ENCODE results near the gene PRG2.
A peak's percentile ranks its signal among the peaks of the same experiment; 100 is the strongest.
"Not testable (repeated sequence)": the region's sequence is repeated elsewhere in the genome, so short reads cannot be mapped to it uniquely, and the experiment has no call there.

PRG2 gene

DNA sequence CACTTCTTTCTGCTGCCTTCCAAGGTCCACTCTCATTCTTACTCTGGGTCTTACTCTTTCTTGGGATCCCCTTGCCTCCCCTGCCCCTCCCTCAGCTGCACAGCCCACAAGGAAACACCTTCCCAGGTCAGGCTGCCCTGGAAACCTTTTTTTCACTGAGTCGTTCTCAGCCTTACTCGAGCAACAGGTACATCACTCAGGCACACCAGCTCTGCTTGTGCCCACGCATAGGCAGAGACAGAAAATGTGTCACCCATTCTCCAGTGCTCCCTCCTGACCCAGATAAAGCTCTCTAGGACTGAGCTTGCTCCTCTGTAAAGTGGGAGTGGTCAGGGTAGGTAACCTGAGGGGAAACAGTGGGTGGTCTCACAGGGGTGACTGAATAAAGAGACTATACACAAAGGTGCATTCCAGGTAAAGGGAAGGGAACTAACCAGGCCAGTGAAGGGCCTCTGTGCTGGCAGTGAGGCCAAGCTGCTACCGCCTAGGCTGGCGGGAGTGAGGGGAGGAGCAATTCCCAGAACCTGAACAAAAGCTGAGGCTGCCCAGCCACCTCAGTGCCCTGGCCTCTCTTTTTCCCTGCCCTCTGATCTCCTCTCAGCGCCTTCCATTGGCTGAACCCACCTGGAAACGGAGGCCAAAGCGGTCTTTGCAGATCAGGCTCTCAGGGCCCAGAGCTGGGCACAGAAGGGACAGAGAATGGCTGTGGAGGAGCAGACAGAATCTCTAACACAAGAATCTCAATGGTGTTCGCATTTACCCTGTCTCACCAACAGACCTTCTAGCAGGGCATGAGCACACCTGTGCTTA, 25.4 kb downstream of the PRG2 start:
- DNase-seq, result no peak

DNA sequence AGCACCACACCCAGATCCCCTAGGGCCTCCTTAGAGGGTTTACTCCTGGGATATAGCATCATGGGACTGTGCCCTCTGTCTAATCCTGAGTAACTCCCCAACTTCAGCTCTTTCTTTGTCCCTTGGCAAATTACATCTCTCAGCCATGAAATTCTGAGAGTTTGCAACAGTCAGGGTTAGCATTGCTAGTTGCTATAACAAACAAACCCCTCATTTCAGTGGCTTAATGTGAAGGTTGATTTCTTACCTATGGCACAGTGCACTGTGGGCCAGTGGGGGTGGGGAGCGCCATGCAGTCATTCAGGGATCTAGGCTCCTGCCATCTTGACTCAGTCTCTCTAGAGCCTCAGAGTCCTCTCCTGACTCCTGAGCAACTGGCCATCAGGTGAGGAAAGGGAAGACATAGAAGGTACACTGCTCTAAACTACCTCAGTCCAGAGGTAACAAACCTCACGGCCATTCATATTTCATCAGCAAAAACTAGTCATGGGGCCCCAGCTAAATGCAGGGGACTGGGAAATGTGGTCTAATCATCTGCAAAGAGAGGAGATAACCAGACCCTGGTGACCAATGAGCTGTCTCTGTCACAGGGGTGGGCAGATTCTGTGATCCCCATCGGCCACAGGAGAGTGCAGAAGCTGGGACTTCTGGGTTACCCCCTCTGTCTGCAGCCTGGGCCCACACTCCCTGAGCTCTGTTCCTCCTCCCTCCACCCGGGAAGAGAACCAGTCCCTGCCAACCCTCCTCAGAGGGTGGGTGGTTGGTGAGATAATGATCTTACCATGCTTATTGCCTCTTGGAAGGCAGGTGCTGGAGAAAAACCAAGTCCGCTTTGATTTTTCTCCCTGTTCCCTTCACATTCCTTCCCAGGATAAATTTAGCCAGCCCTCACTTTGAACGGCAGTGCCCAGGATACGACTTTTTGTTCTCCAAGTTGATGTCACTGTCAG, 27.0 kb downstream of the PRG2 start:
- no peak for DNase-seq

DNA sequence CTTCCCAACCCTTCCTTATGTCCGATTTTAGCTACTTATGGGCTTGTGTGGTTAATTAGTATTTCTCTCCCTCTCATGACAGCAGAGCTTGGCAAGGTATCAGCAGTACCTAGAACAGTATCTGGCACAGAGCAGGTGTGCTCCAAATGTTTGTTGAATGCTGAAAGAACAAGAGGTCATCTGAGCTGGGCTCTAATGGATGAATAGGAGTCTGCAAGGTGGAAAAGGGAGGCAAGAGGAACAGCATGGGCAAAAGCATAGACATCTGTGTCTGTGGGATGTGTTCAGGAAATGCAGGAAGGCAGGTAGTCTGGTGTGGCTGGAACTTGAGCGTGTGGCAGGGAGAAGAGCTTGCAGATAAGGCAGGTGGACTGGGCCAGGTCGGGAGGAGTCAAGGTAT, 28.5 kb downstream of the PRG2 start:
- no peak for DNase-seq

DNA sequence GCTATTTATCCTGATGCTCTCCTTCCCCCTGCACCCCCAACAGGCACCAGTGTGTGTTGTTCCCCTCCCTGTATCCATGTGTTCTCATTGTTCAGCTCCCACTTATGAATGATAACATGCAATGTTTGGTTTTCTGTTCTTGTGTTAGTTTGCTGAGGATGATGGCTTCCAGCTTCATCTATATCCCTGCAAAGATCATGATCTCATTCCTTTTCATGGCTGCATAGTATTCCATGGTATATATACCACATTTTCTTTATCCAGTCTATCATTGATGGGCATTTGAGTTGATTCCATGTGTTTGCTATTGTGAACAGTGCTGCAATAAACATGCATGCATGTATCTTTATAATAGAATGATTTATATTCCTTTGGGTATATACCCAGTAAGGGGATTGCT, 29.0 kb downstream of the PRG2 start:
- not testable (repeated sequence) for DNase-seq

DNA sequence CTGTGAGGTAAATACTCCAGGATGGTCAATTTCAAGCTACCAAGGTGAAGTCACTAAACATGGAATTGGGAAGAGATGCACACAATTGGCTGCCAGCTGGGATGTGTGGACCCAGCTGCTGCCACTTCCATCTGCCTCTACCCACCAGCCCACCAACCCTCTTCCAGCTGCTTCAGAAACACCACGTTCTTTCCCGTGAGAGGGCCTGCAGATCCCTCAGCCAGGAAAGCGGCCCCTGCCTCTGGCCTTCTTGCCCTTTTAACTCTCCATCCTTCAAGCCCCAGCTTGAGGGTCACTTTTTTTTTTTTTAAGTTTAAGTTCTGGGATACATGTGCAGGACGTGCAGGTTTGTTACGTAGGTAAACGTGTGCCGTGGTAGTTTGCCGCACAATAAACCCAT, 29.5 kb downstream of the PRG2 start:
- no peak for DNase-seq

DNA sequence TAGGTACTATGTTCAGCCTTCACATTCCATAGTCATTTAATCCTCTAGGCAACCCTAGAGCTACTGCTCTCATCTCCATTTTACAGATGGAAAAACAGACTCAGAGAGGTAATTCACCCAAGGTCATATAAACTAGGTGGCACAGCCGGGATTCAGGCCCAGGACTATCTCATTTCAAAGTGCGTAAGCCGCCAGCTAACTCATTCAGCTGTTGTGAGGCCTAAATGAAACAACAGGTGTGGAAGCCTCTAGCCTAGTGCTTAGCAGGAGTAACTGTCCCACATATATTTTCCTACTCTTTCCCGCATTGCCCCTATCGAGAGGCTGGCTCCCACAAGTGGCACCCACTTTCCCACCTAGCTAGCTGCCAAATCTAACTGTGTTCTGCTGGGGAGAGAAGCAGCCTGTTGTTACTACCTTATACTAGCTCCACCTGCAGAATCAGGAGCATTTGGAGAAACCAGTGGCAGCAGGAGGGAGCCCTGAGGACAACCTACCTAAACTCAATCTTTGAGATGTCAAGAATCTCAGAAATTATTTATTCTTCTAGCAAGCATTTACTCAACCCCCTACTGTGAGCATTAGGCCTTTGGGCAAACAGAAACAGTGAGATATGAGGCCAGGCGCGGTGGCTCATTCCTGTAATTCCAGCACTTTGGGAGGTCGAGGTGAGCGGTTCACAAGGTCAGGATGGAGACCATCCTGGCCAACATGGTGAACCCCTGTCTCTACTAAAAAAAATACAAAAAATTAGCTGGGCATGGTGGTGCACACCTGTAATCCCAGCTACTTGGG, 30.4 kb downstream of the PRG2 start:
- DNase-seq, result no peak

DNA sequence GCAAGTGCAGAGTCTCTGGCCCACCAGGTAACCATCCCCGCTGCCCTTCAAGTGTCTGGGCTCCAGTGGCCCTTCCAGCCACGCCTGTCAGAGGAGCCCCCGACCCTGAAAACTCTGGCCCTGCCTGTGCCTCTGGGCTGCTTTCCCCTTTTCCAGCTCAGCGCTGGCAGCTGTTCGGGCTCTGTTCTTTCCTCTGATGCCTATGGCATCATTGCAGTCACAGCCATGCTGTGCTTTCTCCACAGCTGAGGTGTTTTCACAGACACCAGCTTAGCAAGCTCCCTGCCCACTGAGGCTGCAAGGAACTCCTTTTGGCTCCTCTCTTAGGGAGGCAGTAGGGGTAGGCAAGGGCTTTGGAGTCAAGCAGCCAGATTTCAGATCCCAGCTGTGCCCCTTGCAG, 31.1 kb downstream of the PRG2 start:
- DNase-seq, result no peak

DNA sequence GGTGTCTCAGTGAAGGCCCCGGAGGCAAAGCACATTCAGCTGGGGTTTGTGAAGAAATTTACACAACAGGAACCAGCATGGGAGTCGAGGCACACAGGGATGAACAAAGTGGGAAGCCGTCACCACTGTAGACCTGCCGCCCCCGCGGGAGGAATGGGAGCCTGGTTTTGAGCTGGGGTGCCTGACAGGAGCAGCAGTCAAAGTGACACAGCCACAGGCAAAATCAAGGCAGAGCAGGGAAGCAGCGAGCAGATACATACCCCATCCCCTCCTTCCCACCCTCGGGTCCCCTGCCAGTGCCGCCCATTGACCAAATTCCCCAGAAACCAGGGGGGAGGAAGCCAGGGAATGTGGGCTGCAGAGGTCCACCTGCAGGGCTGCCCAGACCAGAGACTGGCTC, 31.5 kb downstream of the PRG2 start:
- no peak for DNase-seq

DNA sequence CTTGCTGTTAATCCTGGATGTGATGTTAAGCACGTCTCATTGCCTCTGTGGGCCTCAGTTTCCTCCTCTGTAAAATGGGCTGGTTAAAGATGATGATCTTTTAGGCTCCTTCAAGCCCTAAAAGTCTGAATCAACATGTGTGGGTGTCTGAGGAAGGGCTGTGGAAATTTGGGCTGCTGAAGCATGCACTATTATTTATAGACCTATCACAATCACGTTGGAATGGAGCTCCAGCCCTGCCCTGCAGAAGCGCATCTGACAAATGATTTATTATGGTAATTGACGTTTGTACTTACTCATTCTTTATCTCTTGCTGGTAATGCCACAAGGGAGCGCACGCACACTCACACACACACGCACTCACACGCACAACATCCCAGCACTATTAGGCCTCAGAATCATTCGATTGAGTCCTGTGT, 31.9 kb downstream of the PRG2 start:
- no peak for DNase-seq

DNA sequence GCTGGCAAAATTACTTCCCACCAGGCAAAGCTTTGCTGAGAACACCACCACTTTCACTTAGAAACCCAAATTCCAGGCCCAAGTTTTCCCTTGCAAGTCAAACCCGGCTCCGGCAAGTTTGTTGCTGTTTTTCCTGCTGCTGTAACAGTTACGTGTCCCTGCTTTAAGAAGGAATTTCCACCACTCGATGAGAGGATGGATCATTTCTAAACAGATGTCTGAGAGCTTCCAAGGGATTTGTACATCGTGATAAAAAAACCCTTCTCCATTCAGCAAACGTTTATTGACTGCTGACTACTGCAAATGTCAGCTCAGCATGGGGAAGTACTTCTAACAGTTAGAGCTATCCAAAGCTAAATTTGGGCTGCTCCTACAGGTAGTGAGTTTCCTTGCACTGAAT, 32.6 kb downstream of the PRG2 start:
- DNase-seq, result no peak

DNA sequence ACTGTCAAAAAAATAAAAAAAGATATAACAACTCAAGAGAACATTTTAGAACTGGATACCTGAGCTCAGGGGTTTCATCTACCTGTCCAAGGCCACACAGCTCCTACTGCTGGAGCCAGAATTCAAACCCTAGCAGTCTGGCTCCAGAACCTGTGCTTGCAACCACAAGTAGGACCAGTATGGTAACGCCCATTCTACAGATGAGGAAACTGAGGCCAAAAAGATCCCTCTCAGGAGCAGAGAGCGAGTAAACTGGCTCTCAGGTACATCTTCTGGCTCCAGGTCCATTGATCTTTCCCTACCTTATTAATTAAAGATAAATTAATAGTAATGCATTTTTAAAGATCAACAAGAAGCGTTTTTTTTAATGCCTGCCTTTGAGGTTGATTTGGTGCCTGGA, 33.1 kb downstream of the PRG2 start:
- DNase-seq, result no peak

DNA sequence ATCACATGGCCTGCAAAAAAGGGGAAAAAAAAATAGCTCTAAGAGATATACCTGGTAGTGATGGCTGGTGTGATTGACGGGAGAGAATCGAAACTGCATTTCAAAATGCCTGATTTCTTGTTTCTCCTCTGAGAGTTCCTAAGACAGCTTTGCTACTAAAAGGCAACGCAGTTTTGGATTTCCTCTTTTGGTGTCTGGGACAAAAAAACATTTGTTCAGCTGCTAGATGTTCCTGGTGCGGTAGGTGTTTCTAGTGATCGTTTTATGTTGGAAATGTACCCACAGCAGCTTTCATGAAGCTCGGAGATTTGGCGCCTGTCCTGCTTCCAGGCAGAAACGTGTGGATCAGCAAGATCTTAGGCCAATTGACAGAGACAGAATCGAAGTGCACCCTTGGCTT, 34.2 kb downstream of the PRG2 start:
- DNase-seq, result no peak

DNA sequence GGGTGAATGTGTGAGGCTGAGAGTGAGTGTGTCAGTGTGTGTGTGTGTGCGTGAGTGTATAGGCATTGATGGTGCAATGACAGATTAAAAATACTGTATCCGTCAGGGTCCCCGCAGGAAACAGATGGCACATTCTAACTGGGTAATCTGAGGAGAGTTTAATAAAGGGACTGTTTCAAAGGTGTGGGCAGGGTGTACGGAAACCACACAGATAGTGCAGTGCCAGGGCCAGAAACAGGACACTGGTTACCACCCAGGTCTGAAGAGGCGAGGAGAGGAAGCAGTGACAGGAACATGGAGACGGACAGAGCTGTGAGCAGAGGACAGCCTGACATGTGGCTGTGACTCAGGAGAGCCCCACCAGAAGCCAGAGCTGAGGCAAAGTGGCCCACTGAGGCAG, 35.8 kb downstream of the PRG2 start:
- no peak for DNase-seq

DNA sequence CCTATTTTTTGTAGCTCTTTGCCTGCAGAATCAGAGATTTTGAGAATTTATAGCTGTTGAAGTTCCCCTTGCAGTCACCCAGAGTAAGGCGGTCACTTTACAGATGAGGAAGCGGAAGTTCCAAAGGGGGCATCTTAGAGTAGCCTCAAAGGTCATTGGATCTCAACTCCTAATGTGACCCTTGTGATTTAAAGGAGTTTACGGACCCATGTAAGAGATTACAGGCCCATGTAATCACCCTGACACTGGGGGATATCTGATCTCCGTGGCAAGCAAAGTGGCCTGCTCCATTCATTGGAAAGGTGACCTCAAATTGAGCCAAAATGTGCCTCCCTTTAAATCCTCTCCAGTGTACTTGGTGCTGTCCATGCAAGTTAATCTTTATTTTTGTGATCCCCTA, 36.6 kb downstream of the PRG2 start:
- DNase-seq, result no peak

DNA sequence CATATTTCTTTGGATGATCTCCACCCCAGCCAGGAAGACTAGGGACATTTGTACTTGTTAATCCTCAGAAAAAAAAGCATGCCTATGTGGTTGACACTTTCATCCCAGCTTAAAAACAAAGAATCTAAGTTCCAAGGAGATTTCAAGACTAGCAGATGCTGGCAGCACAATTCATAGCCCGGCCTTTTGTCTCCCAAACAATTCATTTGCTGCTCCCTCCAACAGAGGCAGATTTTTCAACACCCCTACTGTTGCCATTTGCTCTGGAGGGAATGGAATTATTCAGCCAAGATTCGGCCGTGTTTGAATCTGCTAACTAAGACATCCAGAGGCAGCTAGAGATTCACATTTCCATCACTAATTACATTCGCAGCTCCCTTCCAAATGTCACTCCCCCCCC, 37.0 kb downstream of the PRG2 start:
- no peak for DNase-seq

DNA sequence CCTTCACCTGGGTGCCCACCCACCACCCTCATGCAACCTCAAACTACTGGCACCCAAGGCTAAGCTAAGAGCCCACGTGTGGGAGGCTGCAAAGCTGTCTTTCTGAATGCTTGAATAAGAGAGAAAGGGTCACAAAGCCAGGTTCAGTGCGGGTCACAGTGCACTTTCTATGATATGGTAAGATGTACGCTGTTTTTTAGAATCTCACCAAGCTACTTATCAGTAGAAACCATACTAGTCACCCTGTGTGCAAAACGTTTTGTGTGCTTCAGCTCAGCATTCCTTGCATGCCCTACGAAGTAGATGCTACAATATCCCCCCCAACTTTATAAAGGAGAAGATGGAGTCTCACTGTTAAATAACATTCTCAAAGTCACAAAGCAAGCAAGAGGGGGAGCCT, 37.4 kb downstream of the PRG2 start:
- no peak for DNase-seq

DNA sequence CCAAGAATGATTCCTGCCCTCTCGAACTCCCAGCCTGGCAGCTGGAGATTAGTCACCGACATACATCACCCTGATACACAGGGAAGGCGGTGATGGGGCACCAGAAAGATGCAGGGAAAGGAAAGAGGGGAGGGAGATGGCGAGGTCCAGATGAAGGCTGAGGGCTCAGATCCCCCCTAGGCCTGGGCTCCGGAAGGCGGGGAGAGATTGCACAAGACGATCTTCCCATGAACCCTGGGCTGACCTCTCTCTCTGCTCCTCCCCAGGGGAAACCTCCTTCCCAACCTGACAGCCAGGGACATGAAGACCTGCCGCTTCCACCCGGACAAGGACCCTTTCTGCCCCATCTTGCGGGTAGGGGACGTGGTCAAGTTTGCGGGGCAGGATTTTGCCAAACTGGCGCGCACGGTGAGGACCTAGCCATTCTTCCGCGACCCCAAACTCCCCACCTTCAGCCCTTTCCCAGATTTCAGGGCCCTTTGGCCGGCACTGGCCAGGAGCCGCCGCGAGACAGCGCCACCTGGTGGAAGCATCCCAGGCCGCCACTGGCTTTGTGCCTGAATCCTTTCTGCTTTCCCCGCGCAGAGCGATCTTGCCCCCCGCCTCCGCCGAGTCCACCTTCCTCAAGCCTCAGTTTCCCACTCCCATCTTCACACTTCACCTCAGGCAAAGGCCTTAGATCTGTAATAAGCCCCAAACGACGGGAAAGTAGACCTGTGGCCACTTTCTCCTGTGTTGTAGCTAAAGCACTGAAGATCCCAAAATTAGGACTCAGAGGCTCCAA, 40.8 kb downstream of the PRG2 start:
- peak in 1 of 2 experiments; percentile 65 for DNase-seq

DNA sequence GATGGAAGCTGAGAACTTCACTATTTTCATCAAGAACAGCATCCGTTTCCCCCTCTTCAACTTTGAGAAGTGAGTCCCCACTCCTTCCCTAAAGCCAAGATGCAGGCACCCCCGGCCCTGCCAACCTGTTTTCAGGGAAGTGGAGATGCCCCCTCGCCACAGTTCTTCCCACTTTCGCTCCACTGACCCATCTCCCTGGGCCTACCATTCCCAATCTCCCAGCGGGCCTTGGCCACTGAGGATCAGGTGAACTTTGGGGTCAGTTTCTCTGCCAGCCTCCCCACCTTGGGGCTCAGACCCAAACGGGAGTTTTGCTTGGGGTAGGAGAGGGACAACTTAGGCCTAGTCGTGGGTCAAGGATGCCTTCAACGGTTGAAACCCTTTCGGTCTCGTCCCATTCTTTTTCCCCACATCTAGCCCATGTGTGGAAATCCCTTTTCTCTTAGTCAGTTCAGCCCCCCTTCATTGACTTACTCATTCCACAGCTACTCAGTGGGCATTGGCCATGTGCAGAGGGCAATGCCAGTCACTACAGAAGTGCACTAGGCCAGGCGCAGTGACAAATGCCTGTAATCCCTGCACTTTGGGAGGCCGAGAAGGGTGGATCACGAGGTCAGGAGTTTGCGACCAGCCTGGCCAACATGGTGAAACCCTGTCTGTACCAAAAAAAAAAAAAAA, 41.7 kb downstream of the PRG2 start:
- no peak for DNase-seq

DNA sequence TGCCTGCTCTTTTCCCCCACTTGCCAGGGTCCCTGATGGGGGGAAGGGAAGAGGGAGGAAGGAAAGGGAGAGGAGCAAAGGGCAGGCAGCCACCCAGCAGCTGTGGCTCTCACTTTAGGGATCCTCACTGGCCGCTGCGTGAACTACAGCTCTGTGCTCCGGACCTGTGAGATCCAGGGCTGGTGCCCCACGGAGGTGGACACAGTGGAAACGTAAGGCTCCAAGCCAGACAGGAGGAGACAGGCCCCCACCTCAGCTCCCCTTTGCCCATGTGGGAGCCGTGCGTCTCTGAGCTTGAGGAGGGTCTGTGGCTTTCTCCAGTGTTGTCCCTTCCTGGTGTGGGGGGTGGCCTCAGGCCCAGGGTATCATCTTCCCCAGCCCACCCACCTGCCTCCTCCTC, 42.4 kb downstream of the PRG2 start:
- DNase-seq, result no peak

DNA sequence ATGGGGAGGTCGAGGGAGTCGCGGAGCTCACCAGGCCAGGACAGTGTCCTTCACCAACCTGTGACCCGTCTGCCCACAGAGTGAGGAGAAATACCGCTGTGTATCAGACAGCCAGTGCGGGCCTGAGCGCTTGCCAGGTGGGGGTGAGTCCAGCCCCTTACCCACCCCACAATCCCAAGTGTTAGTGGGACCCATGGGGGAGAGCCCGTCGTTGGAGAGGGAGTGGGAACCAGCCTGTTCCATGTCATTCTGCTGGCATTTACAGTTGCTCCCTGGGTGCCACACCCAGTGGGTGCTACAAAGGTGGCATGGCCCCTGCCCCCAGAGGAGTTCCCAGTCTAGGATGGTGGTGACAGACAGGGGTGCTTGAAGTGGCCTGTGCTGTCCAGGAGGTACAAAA, 43.1 kb downstream of the PRG2 start:
- no peak for DNase-seq

DNA sequence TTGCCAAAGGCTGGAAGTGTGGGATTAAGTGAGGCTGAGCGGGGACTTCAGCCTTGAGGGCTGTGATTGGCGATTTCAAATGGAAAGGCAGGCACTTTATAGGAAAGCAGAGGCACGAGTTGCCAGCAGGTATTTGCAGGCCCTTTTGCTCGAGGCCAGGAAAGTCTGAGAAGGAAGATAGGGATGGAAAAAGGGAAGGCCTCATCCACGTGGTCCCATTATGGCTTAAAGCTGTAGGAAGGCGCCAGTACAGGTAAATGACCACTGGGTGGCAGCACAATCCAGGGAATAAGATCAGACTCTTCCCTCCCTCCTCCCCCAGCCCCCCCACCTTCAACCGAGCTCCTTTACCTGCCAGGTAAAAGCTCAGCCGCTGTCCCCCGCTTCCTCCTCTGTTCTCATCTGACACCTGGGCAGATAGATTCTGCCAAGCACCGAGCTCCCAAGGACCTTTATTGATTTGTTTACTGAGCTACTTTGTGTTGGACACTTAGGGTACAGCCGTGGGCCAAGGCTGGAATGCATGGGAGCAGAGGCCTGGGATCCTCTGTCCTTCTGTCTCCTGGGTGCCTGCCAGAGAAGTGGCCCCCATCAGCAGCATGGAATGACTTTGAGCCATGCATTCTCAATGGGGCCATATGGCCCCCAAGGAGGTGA, 44.8 kb downstream of the PRG2 start:
- DNase-seq, result peak; percentile 53 to 86
